A673 (cell line): ENCODE measurements around the gene GPC6. TPM values are rescaled to one million over a fixed set of nuclear protein-coding genes. Genes with fewer than 3 reads are reported as not detected.

Source experiments
- BruUV-seq: library from RNA; stranded (reverse); fragments of 400-500 nt; replicated peaks from 2 replicates; lab custom pipeline; 2021; lab: Mats Ljungman, UMichigan
- CTCF ChIA-PET: fragments of 300-600 bp; sonication (Branson Sonifier 250); formaldehyde crosslinking; loops from one replicate; lab custom pipeline; 2022; ENCODE audit warnings: antibody characterized with exemption; lab: Charles Lee
- POLR2A ChIA-PET: fragments of 300-600 bp; sonication (Branson Sonifier 250); formaldehyde crosslinking; loops from one replicate; lab custom pipeline; 2022; ENCODE audit warnings: antibody characterized with exemption; ENCODE audit not compliant: low non-redundant PET; lab: Charles Lee
- DNase-seq: peaks from one replicate; pipeline ENCODE4 v3.0.0-alpha.2; 2015; ENCODE audit warnings: low spot score
- H3K27ac ChIP-seq: fragments of 200-600 bp; sonication (generic); 2 replicates; pipeline ENCODE4 v1.5.1; 2016; ENCODE audit warnings: mixed run types, low read depth, mild to moderate bottlenecking, mixed read lengths, antibody characterized with exemption, low read length; ENCODE audit not compliant: poor library complexity, severe bottlenecking
- H3K27me3 ChIP-seq: fragments of 200-600 bp; sonication (generic); replicated peaks from 2 replicates; pipeline ENCODE4 v1.6.1; 2017; ENCODE audit warnings: mixed run types, low read depth, mild to moderate bottlenecking, mixed read lengths, antibody characterized with exemption, low read length; ENCODE audit not compliant: insufficient read depth, poor library complexity
- H3K36me3 ChIP-seq: fragments of 200-600 bp; sonication (generic); 2 replicates; pipeline ENCODE4 v1.6.1; 2016; ENCODE audit warnings: mixed run types, mild to moderate bottlenecking, mixed read lengths, antibody characterized with exemption, low read length; ENCODE audit not compliant: insufficient read depth, poor library complexity, severe bottlenecking
- H3K4me1 ChIP-seq: fragments of 200-600 bp; sonication (generic); 2 replicates; pipeline ENCODE4 v1.6.1; 2017; ENCODE audit warnings: mixed run types, mild to moderate bottlenecking, mixed read lengths, antibody characterized with exemption, low read length; ENCODE audit not compliant: insufficient read depth, poor library complexity, severe bottlenecking
- H3K4me3 ChIP-seq: fragments of 200-600 bp; sonication (generic); 2 replicates; pipeline ENCODE4 v1.5.1; 2016; ENCODE audit warnings: low read depth, mixed run types, mild to moderate bottlenecking, mixed read lengths, low read length; ENCODE audit not compliant: poor library complexity, severe bottlenecking
- H3K9me3 ChIP-seq: fragments of 200-600 bp; sonication (generic); 2 replicates; pipeline ENCODE4 v1.6.1; 2016; ENCODE audit warnings: mixed run types, low read depth, mild to moderate bottlenecking, mixed read lengths, antibody characterized with exemption, low read length; ENCODE audit not compliant: poor library complexity, severe bottlenecking
- CTCF ChIP-seq: fragments of 300-800, 200-600 bp; sonication (generic); conservative IDR thresholded peaks from 2 replicates; pipeline ENCODE4 v1.5.1; 2017; ENCODE audit warnings: low read depth, mild to moderate bottlenecking, antibody characterized with exemption, low read length, moderate library complexity, mixed read lengths
- EZH2 ChIP-seq: fragments of 200-600 bp; sonication (generic); IDR thresholded peaks from 2 replicates; pipeline ENCODE4 v1.6.1; 2017; ENCODE audit warnings: borderline replicate concordance, low read depth, mild to moderate bottlenecking, mixed read lengths, antibody characterized with exemption, low read length; ENCODE audit not compliant: poor library complexity, severe bottlenecking
- intact Hi-C: fragments of 100-400 bp; cut with micrococcal nuclease; formaldehyde crosslinking; loops from one replicate; pipeline ENCODE4 v1.10.0; 2022; ENCODE audit not compliant: unreplicated experiment
- total RNA-seq: library from RNA; stranded (reverse); gene quantifications from 2 replicates; pipeline ENCODE4 v1.2.3, GENCODE V29; 2021

GPC6 gene
- total RNA-seq, 1 experiment from 2014 or later: 23.3 TPM

- intact Hi-C loops: no loop called here
- Histone ChIP-seq H3K36me3 (no peaks in the 10 kb centered on the region), H3K27me3 (no peaks in the 10 kb centered on the region), H3K27ac (peak overlapping the region; percentile 29), H3K4me3 (no peak overlapping the region), H3K9me3 (no peaks in the 10 kb centered on the region), H3K4me1 (peaks cover 36% of the 10 kb centered on the region)
- peak; percentile 78 for DNase-seq
- POLR2A ChIA-PET: no interaction called here
- BruUV-seq: no TSS peak
- no peak for TF ChIP-seq CTCF
- TF ChIP-seq EZH2: no peak
- CTCF ChIA-PET: no interaction called here
Measured at GRCh38 chr13:94239135-94239534, 1012.5 kb downstream of the GPC6 start.

- intact Hi-C loops: no loop called here
- BruUV-seq: no TSS peak
Measured at GRCh38 chr13:94242554-94242953, 1015.9 kb downstream of the GPC6 start.

GRCh38 chr13:94243551-94243950, 1016.9 kb downstream of the GPC6 start:
- no peaks in the 10 kb centered on the region for H3K36me3 ChIP-seq
- H3K27ac ChIP-seq: no peak overlapping the region
- POLR2A ChIA-PET: no interaction called here
- H3K27me3 ChIP-seq: no peaks in the 10 kb centered on the region
- peaks cover 15% of the 10 kb centered on the region for H3K4me1 ChIP-seq
- intact Hi-C loops: no loop called here
- H3K9me3 ChIP-seq: peaks cover 12% of the 10 kb centered on the region
- no TSS peak for BruUV-seq
- CTCF ChIA-PET: no interaction called here
- DNase-seq: no peak
- no peak overlapping the region for H3K4me3 ChIP-seq
- TF ChIP-seq EZH2 (no peak), CTCF (no peak)

More at GRCh38 chr13:94242554-94242953, 1015.9 kb downstream of the GPC6 start:
- peaks cover 12% of the 10 kb centered on the region for H3K9me3 ChIP-seq
- H3K27me3 ChIP-seq: no peaks in the 10 kb centered on the region
- POLR2A ChIA-PET: interaction anchor here (0.5 kb wide), 1 partner anchor 16 kb away, joined by 5 read pairs; no protein-coding TSS in a partner anchor
- H3K4me1 ChIP-seq: peaks cover 18% of the 10 kb centered on the region
- DNase-seq: no peak
- no peaks in the 10 kb centered on the region for H3K36me3 ChIP-seq
- CTCF ChIA-PET: no interaction called here
- H3K27ac ChIP-seq: no peak overlapping the region
- H3K4me3 ChIP-seq: no peak overlapping the region
- TF ChIP-seq CTCF (no peak), EZH2 (no peak)
